ENCODE results near the gene CAPN12. TPM values are rescaled to one million over a fixed set of nuclear protein-coding genes. Genes with fewer than 3 reads are reported as not detected.

CAPN12 gene
- total RNA-seq, 4 donors from 2014 or later = 0.42 TPM; not detected in 3

GRCh38 chr19:38682195-38682867 is 61.9 kb downstream of the CAPN12 start:
- TF ChIP-seq, protein P1, sequence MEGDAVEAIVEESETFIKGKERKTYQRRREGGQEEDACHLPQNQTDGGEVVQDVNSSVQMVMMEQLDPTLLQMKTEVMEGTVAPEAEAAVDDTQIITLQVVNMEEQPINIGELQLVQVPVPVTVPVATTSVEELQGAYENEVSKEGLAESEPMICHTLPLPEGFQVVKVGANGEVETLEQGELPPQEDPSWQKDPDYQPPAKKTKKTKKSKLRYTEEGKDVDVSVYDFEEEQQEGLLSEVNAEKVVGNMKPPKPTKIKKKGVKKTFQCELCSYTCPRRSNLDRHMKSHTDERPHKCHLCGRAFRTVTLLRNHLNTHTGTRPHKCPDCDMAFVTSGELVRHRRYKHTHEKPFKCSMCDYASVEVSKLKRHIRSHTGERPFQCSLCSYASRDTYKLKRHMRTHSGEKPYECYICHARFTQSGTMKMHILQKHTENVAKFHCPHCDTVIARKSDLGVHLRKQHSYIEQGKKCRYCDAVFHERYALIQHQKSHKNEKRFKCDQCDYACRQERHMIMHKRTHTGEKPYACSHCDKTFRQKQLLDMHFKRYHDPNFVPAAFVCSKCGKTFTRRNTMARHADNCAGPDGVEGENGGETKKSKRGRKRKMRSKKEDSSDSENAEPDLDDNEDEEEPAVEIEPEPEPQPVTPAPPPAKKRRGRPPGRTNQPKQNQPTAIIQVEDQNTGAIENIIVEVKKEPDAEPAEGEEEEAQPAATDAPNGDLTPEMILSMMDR (IDR thresholded peaks at IDR 0.05 in 4 of 5, conservative IDR thresholded peaks at IDR 0.05 in 1 of 5) = no peak
- no peak for TF ChIP-seq POLR2A (IDR thresholded peaks at IDR 0.05)
- no peaks in the 10 kb centered on the region for H3K36me3 ChIP-seq
- H3K27me3 ChIP-seq = no peaks in the 10 kb centered on the region
- intact Hi-C loops (cut with DNase I; ENCODE audit: low total_unique reads) (no loop called here), in situ Hi-C loops (cut with MboI; ENCODE audit: low sequenced_read_pairs in 4 of 4) (no loop called here)
- DNase-seq (no peak), ATAC-seq (no peak)
- no peak overlapping the region for H3K4me3 ChIP-seq
- peak overlapping the region; percentile 89 to 98 (median 96) for H3K27ac ChIP-seq
- no peaks in the 10 kb centered on the region for H3K9me3 ChIP-seq
- H3K4me1 ChIP-seq = peaks cover 86 to 90% of the 10 kb centered on the region in 2 donors

Other genes with a start within 250 kb of the CAPN12 start
- gene MAP4K1, start 126.5 kb downstream of the CAPN12 start, total RNA-seq = under 1 TPM in 3 of 4 donors, not detected in 1; 0.31 to 0.97 (median 0.78) TPM
- gene EIF3K, start 125.3 kb downstream of the CAPN12 start, total RNA-seq = 100 to 1,000 TPM; 619 to 975 (median 681) TPM
- gene ACTN4, start 96.8 kb downstream of the CAPN12 start, total RNA-seq = 10 to 100 TPM; 32.0 to 85.3 (median 63.9) TPM
- not detected for gene LGALS7, start 29.0 kb upstream of the CAPN12 start, total RNA-seq
- gene LGALS7B, start 44.7 kb upstream of the CAPN12 start, total RNA-seq = not detected
- gene LGALS4, start 68.5 kb upstream of the CAPN12 start, total RNA-seq = 10 to 100 TPM in 1 of 4 donors, 1 to 10 TPM in 1, under 1 TPM in 1, not detected in 1; 0.55 to 14.2 (median 1.2) TPM
- 100 to 1,000 TPM in 3 of 4 donors, 10 to 100 TPM in 1; 99.6 to 302 (median 172) TPM for gene ECH1, start 87.3 kb upstream of the CAPN12 start, total RNA-seq
- 100 to 1,000 TPM in 3 of 4 donors, 10 to 100 TPM in 1; 88.3 to 172 (median 126) TPM for gene HNRNPL, start 105.5 kb upstream of the CAPN12 start, total RNA-seq
- gene RINL, start 133.8 kb upstream of the CAPN12 start, total RNA-seq = 1 to 10 TPM in 3 of 4 donors, under 1 TPM in 1; 0.95 to 3.3 (median 2.9) TPM
- 100 to 1,000 TPM; 208 to 327 (median 285) TPM for gene SIRT2, start 155.1 kb upstream of the CAPN12 start, total RNA-seq
- gene NFKBIB, start 155.5 kb upstream of the CAPN12 start, total RNA-seq = 10 to 100 TPM; 32.2 to 63.8 (median 53.6) TPM
- under 1 TPM in 1 of 4 donors, not detected in 3; 0.46 TPM for gene CCER2, start 167.7 kb upstream of the CAPN12 start, total RNA-seq
- gene SARS2, start 186.3 kb upstream of the CAPN12 start, total RNA-seq = 10 to 100 TPM; 12.1 to 30.0 (median 27.8) TPM
- gene MRPS12, start 186.5 kb upstream of the CAPN12 start, total RNA-seq = 10 to 100 TPM; 20.0 to 49.8 (median 36.1) TPM
- gene FBXO17, start 231.3 kb upstream of the CAPN12 start, total RNA-seq = 1 to 10 TPM; 1.6 to 4.2 (median 2.4) TPM